22Rv1 (cell line): ENCODE measurements around the gene CELF2.

Source experiments
- ZFX ChIP-seq: fragments of 450-650 bp; IDR thresholded peaks from 2 replicates; pipeline ENCODE4 v1.6.1; 2017; ENCODE audit warnings: antibody characterized with exemption, borderline replicate concordance
- TF ChIP-seq, protein P1 (sequence below): fragments of 450-650 bp; IDR thresholded peaks from 2 replicates; pipeline ENCODE4 v1.5.1; 2017; ENCODE audit warnings: mild to moderate bottlenecking

DNA sequence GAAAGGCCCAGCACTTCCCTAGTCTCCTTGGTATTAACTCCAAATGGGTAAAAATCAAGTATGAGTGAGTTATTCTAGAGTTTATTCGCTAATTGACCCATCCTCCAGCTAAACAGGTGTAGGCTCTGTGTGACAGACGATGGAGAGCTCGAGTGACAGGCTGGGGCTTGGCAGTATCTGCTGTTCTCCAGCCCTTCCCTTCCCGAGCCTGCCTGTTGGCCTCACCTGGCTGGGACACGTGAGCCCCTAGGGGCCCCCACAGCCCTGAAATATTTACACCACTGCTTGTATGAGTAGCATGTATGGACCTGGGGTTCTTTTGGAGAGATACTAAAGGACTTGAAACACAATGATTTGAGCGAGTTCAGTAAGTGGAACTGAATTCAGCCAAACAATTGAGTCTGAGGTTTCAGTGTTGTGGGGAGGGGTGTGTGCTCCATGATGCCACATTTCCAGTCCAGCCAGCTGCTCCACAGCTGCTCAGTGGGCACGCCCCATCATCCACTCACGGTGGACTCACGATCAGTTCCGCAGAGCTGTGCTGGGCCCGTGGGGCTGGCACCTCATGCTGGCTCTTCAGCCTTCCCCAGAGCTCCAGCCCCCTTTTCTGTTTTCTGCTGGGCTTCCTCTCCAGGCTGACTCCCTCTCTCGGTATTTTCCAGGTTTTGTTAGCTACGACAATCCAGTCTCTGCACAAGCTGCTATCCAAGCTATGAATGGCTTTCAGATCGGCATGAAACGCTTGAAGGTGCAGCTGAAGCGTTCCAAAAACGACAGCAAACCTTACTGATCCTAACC is 310.8 kb downstream of the CELF2 start:
- TF ChIP-seq, protein P1, sequence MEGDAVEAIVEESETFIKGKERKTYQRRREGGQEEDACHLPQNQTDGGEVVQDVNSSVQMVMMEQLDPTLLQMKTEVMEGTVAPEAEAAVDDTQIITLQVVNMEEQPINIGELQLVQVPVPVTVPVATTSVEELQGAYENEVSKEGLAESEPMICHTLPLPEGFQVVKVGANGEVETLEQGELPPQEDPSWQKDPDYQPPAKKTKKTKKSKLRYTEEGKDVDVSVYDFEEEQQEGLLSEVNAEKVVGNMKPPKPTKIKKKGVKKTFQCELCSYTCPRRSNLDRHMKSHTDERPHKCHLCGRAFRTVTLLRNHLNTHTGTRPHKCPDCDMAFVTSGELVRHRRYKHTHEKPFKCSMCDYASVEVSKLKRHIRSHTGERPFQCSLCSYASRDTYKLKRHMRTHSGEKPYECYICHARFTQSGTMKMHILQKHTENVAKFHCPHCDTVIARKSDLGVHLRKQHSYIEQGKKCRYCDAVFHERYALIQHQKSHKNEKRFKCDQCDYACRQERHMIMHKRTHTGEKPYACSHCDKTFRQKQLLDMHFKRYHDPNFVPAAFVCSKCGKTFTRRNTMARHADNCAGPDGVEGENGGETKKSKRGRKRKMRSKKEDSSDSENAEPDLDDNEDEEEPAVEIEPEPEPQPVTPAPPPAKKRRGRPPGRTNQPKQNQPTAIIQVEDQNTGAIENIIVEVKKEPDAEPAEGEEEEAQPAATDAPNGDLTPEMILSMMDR: no peak
- TF ChIP-seq ZFX: no peak
